AG08396 (cell line): Measurements from ENCODE around the gene ZC3H4.

Source experiments
- DNase-seq: peaks from one replicate; pipeline ENCODE4 v3.0.0; 2012; ENCODE audit warnings: low spot score, mixed read lengths

Gene ZC3H4

DNA sequence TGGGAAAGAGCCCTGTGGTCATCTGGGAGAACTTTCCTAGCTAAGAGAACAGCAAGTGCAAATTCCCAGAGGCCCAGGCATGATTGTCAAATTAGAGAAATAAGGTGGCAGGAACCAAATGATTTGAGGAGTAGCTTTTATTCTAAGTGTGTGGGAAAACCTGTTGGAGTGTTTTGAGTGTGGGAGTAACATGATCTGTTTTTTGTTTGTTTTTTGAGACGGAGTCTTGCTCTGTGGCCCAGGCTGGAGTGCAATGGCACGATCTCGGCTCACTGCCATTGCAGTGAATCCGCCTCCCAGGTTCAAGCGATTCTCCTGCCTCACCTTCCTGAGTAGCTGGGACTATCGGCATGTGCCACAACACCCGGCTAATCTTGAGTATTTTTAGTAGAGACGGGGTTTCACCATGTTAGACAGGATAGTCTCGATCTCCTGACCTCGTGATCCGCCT, 19.5 kb upstream of the ZC3H4 start:
- no peak for DNase-seq

DNA sequence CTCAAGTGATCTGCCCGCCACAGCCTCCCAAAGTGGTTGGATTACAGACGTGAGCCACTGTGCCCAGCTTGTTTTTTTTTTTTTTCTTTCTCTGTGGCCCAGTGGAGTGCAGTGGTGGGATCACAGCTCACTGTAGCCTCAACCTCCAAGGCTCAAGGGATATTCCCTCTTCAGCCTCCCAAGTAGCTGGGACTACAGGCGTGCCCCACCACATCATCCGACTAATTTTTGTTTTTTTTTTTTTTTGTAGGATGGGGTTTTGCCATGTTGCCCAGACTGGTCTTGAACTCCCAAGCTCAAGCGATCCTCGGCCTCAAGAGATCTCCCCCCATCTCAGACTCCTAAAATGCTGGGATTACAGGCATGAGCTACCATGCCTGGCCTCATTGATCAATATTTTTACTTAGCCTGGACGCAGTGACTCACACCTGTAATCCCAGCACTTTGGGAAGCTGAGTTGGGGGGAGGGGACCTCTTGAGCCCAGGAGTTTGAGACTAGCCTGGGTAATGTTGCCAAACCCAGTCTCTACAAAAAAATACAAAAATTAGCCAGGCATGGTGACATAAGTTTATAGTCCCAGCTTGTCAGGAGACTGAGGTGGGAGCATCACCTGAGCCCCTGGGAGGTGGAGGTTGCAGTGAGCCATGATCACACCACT, 18.7 kb upstream of the ZC3H4 start:
- DNase-seq: no peak

DNA sequence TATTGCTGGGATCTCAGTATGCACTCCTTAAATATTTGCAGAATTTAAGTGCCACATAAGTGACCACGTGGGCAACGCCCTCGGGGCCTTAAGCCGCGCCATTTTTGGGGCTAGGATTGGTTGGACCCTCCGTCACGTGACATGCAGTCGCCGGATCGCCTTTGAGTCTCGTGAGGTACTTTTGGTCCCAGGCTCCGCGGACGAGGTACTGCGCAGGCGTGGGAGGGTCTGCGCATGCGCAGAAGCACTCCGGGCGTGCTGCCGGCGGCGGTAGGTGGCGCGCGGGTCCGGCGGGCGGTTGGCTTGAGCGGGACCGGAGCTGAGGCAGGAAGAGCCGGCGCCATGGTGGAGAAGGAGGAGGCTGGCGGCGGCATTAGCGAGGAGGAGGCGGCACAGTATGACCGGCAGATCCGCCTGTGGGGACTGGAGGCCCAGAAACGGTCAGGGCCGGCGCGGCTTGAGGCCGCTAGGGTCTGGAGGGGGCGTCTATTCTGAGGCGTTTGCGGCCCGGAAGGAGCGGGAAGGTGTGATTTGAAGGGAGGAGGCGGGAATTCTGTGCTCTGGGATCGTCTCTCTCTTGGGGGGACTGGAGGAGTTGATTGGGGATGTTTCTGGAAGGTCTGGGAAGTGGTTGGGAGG, 17.1 kb upstream of the ZC3H4 start, which contains the start of gene SAE1:
TSS of gene SAE1 (plus strand) at position 247 of the 639 bp plus-strand sequence. CDS start at position 343, 96 bp downstream.
- peak; percentile 98 for DNase-seq

DNA sequence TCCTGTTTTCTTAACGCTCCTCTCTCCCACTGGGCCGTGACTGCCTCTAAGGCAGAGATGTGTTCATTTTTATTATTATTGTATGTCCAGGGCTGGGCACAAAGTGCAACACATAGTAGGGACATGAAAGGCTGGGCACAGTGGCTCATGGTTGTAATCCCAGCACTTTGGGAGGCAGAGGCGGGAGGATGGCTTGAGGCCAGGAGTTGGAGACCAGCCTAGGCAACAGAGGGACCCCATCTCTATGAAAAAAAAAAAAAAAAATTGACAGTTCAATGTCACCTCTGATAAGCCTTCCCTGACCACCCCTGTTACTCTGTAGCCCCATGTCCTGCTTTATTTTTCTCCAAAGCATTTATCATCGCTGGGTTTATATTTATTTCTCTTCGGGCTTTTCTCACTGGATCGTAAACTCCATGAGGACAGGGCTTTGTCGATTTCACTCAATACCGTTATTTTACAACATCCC, 16.6 kb upstream of the ZC3H4 start:
- DNase-seq: no peak

DNA sequence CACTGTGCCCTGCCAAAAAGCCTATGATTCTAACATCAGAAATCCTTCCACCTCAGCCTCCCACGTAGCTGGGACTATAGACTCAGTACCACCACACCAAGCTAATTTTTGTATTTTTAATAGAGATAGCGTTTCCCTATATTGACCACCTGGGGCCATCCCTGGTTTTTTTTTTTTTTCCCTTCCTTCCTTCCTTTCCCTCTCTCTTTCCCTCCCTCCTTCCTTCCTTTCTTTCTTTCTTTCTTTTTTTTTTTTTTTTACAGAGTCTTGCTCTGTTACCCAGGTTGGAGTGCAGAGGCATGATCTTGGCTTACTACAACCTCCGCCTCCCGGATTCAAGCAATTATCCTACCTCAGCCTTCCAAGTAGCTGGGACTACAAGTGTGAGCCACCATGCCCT, 16.0 kb upstream of the ZC3H4 start:
- no peak for DNase-seq

DNA sequence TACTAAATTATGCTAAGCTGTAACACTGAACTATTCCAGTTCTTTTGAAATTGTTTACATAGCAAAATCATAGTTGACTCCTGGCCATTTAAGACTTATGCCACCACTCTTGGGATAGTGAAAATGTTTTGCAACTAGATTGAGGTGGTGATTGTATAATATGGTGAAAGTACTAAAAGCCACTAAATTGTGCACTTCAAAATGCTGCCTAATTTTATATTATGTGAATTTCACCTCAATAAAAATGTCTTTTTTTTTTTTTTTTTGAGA, 12.0 kb upstream of the ZC3H4 start:
- DNase-seq: no peak

DNA sequence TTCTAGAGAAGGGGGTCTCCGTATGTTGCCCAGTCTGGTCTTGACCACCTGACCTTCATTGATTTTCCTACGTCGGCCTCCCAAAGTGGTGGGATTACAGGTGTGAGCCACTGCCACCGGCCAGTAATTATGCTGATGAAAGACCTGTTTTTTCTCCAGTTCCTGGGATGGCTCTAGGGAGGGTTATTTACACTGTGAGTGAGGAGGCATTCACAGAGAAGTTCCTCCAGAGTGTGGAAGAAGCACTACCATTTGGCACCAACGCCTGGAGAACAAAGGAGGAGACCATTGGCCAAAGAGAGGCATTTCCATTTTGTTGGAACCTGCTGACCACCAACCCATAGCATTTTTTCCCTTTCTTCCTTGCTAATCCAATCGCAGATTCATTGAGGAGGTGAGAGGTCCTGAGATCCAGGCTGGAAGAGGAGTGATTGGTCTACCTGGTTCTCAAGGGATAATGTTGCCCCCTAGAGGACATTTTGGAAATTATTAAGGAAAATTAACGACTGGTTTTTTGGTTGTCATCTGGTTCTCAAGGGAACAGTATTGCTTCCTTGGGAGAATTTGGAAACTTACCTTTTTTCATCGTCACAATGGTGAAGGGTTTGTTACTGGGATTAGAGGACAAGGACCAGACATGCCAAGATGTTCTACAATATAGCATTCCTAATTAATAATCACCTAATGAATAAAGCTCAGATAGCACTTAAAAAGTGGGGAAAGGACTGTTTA, 11.5 kb upstream of the ZC3H4 start:
- DNase-seq: peak; percentile 60

DNA sequence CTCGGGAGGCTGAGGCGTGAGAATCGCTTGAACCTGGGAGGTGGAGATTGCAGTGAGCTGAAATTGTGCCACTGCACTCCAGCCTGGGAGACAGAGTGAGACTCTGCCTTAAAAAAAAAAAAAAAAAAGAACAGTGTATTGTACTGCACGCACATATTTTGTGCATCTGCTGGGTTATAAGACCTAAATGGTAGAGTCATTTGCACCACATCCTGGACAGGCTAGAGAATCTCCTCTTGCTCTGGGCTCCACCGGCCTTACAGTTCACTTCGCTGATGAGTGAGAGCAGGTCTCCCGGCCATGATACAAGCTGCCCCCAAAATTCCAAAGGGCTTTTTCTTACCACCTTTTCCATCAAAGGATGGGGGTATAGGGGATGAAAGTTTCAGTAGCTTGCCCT, 9.8 kb upstream of the ZC3H4 start:
- no peak for DNase-seq

DNA sequence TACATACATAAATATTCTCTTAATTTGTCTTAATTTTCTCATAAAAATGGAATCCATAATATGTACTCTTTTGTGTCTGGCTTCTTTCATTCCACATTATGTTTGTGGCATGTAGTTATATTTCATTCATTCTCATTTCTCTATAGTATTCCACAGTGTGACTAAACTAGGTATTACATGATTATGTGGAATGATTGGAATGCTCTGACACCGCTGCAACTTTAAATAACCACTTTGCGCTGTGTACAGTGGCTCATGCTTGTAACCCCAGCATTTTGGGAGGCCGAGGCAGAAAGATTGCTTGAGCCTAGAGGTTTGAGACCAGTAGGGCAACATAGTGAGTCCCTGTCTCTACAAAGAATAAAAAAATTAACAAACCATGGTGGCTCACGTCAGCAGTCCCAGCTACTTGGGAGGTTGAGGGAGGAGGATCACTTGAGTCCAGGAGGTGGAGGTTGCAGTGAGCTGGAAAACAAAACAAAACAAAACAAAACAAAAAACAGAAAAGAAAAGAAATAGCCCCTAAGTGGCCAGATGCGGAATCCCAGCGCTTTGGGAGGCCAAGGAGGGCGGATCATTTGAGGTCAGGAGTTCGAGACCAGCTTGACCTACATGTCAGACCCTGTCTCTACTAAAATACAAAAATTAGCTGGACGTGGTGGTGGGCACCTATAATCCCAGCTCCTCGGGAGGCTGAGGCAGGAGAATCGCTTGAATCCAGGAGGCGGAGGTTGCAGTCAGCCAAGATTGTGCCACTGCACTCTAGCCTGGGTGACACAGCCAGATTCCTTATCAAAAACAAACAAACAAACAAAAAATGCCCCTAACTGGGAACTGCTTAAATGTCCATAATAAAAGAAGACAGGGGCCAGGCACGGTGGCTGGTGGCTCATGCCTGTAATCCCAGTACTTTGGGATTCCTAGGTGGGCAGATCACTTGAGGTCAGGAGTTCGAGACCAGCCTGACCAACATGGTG, 9.1 kb upstream of the ZC3H4 start:
- DNase-seq: no peak

DNA sequence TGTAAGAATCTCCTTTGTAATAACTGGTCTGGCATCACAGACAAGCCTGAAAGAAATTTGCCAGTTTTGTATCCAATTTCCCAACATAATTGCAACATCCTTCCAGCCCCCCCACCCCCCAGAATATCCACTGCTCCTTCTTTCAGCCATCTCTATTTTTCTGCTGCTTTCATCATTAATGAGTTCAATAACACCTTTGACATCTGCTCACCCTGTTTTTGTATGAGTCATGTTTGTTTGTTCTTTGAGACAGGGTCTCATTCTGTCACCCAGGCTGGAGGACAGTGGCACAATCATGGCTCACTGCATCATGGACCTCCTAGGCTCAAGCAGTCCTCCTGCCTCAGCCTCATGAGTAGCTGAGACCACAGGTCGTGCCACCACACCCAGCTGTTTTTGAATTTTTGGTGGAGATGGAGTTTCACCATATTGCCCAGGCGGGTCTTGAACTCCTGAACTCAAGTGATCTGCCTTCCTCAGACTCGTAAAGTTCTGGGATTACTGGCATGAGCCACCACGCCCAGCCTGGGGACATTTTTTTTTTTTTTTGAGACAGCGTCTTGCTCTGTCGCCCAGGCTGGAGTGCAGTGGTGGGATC, 7.0 kb upstream of the ZC3H4 start:
- no peak for DNase-seq

DNA sequence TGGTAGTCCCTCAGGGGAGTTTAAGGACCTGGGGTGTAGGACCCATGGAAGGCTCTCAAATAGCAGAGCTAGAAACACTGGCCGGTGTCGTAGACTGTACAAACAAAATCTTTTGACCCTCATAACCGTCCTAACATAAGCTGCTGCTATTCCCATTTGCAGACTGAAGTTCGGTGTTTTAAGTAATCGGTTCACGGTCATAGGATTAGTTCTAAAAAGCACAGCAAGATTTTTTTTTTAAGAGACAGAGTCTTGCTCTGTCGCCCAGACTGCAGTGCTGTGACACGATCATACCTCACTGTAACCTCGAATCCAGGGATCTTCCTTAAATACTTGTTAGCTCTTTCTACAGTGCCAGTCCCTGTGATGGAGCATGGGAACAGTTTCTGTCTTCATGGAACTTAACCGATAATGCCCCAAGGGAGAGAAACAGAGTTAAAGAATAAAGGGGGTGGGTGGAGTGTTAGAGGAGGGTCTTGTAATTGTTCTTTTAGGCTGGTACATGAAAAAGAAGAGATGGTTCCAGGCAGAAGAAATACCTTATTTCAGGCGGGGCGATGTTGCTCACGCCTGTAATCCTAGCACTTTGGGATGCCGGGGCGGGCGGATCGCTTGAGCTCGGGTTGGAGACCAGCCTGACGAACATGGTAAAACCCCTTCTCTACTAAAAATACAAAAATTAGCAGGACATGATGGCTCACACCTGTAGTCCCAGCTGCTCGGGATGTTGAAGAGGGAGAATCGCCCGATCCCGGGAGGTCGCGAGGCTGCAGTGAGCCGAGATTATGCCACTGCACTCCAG, 475 bp upstream of the ZC3H4 start:
- no peak for DNase-seq

DNA sequence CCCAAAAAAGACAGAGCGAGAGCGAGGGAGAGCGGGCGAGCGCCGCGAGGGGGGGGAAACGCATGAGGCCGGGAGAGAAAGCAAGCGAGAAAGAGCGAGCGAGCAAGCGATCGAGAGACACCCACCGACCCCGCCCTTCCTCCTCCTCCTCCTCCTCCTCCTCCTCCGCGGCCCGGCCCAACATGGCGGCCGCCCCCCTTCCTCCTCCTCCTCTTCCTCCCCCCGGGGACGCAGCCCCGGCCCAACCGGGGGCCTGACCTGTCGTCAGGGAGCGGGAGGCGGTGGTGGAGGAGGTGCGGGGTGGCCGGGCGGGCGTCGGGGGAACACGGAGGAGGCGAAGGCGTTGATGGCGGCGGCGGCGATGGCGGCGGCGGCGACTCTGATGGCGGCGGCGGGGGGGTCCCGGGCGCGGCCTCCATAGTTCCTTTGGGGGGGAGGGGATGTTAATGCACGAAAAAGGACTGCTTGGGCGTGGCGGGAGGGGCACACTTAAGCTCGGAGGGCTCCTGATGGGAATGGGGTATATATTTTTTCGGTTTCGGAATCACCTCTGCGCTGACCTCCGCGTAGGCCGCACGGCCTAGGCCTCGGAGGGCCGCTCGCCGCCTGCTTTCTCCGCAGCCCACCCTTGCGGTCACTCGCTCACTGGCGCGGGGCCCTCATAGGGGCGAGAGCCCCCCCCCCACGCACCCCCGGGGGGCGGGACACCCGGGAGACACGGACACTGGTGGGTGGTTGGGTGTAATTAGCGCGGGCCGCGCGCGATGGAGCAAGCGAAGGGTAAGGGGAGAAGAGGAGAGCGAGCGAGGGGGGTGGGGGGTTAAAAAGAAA, 1.2 kb downstream of the ZC3H4 start:
- peak; percentile 81 for DNase-seq

DNA sequence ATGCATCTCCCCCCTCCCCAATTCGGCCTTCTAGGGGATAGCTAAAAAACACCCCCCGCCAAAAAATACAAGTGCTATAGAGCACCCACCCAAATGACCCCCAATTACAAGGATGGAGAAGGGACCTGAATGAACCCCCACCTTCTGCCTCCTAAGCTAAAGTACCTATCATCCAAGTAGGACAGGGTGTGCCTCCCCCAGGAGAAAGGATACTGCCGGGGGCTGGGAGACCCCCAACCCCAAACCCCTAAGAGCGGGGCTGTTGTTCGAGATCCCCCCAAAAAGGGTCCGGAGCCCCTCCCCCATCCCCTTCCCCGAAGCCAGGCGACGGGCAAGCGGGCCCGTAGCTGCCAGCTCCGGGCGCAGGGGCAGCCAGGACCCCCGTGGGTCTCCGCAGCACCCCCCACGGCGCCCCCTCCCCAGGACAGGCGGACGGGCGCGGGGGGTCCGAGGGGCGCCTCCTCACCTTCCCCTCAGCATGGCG, 1.9 kb downstream of the ZC3H4 start:
- DNase-seq: no peak

DNA sequence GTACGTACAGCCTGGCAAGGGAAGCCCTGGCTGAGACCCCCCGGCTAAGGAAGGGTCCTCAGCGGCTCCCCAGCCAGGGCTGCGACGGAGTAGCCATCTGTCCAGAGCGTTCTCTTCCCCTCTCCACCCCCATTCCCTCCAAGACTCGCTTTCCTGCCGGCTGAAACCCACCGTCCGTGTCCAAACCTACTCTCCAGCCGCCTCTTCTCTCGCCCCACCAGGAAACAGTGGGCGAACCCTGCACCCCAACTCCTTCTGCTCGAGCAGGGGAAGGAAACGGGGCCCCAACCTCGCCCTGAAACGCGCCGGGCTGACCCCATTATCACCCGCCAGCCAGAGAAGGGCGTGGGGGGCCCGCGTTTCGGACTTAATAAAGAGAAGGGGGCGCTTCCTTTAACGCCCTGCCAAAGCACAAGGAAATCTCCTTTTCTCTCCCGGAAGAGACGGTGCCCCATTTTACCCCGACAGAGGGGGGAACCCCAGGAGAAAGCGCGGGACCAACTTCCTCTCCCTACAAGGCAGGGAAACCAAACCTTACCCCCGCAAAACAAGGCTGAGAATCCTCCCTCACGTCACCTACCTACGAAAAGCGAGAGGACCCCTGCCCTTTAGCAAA, 2.5 kb downstream of the ZC3H4 start:
- no peak for DNase-seq

DNA sequence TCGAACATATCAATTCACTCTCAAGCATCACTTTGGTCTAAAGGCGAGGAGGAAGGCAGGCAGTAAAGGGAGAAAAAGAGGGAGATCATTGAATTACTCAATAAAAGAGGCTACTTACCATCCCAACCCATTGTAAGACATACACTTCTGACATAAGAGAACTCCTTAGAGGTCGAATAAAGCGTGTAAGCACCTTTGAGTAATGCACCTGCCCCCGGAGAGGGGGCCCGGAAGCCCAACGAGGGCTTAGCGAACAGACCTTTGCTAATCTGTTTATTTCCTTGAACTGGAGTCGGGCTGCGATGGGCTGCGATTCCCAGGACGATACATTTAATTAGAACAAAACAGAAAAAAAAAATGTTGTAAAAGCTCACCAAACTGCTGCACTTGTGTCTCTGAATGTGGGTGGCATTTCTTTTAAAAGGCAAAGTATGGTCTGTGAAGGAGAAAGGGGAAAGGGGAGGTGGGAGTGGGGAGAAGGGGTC, 3.0 kb downstream of the ZC3H4 start:
- no peak for DNase-seq

DNA sequence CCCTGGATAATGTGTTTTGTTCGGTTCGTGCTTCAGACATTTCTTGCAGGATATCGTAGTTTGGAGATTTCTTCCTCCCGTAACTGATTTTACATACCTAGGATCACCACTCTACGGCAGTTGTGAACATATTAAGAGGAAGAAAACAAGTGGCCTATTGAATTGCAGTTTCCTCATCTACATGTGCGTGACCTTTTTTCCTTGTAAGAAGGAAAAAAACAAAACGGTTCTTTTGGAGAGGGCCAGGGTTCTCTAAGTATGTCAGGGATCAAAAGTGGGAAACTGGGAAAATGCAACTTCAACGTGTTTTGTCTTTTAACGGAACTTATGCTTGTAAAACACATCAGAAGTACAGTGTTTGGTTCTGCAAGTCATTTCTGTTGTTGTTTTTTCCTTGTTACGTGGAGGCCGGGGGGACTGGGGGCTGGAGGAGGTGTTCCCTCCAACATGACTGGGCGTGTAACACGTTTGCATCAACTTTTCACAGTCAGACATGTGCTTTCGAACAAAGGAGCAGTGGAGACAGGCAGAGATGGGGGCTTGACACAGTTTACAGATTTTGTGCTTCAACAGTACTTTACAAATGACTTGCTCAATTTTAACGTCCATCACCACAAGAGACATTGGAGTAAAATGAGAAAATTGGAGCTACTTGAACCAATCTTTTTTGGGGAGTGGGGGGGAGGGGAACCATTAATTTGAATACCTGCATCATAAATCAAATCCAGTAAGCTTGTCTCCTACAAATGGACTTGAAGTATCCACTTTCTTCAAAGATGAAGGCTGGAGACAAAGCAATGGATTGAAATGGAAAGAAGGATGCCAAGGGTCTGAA, 3.8 kb downstream of the ZC3H4 start:
- no peak for DNase-seq

DNA sequence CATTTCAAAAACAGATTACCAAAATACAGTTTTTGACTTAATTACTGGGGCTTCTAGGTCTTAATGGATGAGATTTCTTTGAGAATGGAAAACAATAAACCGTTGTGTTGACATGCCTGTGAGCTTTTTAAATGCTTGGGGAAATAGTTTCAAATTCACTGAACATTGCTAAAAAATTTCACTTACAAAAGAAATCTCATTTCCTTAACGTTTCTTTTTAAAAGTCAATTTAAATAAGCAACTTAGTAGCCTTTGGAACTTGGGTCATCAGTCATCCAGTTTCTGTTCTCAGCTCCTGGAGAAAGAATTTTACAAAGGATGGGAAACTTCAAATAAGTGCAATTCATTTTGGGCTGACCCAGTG, 4.4 kb downstream of the ZC3H4 start:
- DNase-seq: no peak
